ACC112 (cell line): Measurements from ENCODE around the gene SAMD14.

Experiments used
- H2AFZ ChIP-seq: fragments of 200-600 bp; sonication (generic); one replicate; pipeline ENCODE4 v1.6.0; 2017; ENCODE audit warnings: antibody characterized with exemption, low read length; ENCODE audit not compliant: unreplicated experiment
- H3K27ac ChIP-seq: fragments of 200-600 bp; sonication (generic); 2 replicates; pipeline ENCODE4 v1.5.1; 2014; ENCODE audit warnings: low read depth, mild to moderate bottlenecking, antibody characterized with exemption, low read length, moderate library complexity
- H3K27me3 ChIP-seq: fragments of 200-600 bp; sonication (generic); 2 replicates; pipeline ENCODE4 v1.6.1; 2014; ENCODE audit warnings: mild to moderate bottlenecking, antibody characterized with exemption, low read length, moderate library complexity, mixed read lengths; ENCODE audit not compliant: insufficient read depth
- H3K36me3 ChIP-seq: fragments of 200-600 bp; sonication (generic); 2 replicates; pipeline ENCODE4 v1.6.1; 2016; ENCODE audit warnings: mild to moderate bottlenecking, antibody characterized with exemption, low read length, moderate library complexity, mixed read lengths; ENCODE audit not compliant: insufficient read depth
- H3K4me1 ChIP-seq: fragments of 200-600 bp; sonication (generic); one replicate; pipeline ENCODE4 v1.6.1; 2016; ENCODE audit warnings: low read length, mixed read lengths; ENCODE audit not compliant: insufficient read depth, unreplicated experiment, control insufficient read depth
- H3K4me3 ChIP-seq: fragments of 200-600 bp; sonication (generic); 2 replicates; pipeline ENCODE4 v1.5.1; 2014; ENCODE audit warnings: mild to moderate bottlenecking, low read depth, low read length
- H3K79me2 ChIP-seq: fragments of 200-600 bp; sonication (generic); one replicate; pipeline ENCODE4 v1.6.0; 2016; ENCODE audit warnings: low read length; ENCODE audit not compliant: control insufficient read depth, unreplicated experiment, insufficient read depth

The SAMD14 gene

GRCh38 chr17:50129728-50130558 is at the start of gene SAMD14:
Gene SAMD14, minus strand, starts transcription at chr17:50130160. Its CDS starts 5,201 bp downstream, at chr17:50124959.
- Histone ChIP-seq H3K27ac (no peak within 1 kb of the TSS), H3K36me3 (no peaks in the 10 kb centered on the region), H3K27me3 (peaks cover 12% of the 10 kb centered on the region; the same call in 1 of the 2 replicates), H3K4me1 (peaks cover 34% of the 10 kb centered on the region), H3K79me2 (no peaks in the 10 kb centered on the region), H2AFZ (peak within 1 kb of the TSS; percentile 14), H3K4me3 (peak within 1 kb of the TSS; percentile 83)

GRCh38 chr17:50177983-50178834 is 48.2 kb upstream of the SAMD14 start:
- no peak overlapping the region for H2AFZ ChIP-seq

DNA sequence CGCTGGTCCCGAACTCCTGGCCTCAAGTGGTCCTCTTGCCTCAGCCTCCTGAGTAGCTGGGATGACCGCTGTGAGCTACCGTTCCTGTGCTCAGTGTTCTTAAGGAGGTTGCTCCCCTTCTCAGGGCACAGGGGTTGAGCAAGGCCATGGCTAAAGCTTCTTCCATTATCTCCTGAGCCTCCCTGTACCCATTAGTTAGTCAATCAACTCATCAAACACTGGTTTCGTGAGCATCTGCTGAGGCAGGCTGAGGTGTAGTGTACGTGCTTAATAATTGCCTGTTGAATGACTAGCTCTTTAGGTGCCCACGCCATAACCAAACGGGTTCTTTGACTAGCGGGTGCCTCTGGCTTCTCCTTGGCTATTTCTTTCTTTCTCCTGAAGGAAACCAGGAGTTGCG is 47.5 kb upstream of the SAMD14 start:
- H3K36me3 ChIP-seq = no peaks in the 10 kb centered on the region
- H3K4me1 ChIP-seq = peaks cover 42% of the 10 kb centered on the region
- peak overlapping the region; percentile 92 for H3K27ac ChIP-seq
- H3K4me3 ChIP-seq = no peak overlapping the region
- H2AFZ ChIP-seq = no peak overlapping the region
- no peaks in the 10 kb centered on the region for H3K79me2 ChIP-seq
- H3K27me3 ChIP-seq = no peaks in the 10 kb centered on the region

More at GRCh38 chr17:50177983-50178834, 48.2 kb upstream of the SAMD14 start:
- H3K4me3 ChIP-seq = no peak overlapping the region
- H3K27ac ChIP-seq = peak overlapping the region; percentile 92
- no peaks in the 10 kb centered on the region for H3K36me3 ChIP-seq
- H3K79me2 ChIP-seq = no peaks in the 10 kb centered on the region
- no peaks in the 10 kb centered on the region for H3K27me3 ChIP-seq
- peaks cover 38% of the 10 kb centered on the region for H3K4me1 ChIP-seq

GRCh38 chr17:50176559-50177357 is 46.8 kb upstream of the SAMD14 start:
- H3K27ac ChIP-seq = peak overlapping the region; percentile 92
- H3K27me3 ChIP-seq = no peaks in the 10 kb centered on the region
- H2AFZ ChIP-seq = no peak overlapping the region
- H3K4me1 ChIP-seq = peaks cover 42% of the 10 kb centered on the region
- no peak overlapping the region for H3K4me3 ChIP-seq
- no peaks in the 10 kb centered on the region for H3K79me2 ChIP-seq
- H3K36me3 ChIP-seq = no peaks in the 10 kb centered on the region

GRCh38 chr17:50175035-50175807 is 45.3 kb upstream of the SAMD14 start:
- H2AFZ ChIP-seq = no peak overlapping the region
- no peaks in the 10 kb centered on the region for H3K27me3 ChIP-seq
- peaks cover 42% of the 10 kb centered on the region for H3K4me1 ChIP-seq
- peak overlapping the region; percentile 31; the same call in 1 of the 2 replicates for H3K27ac ChIP-seq
- no peaks in the 10 kb centered on the region for H3K79me2 ChIP-seq
- H3K36me3 ChIP-seq = no peaks in the 10 kb centered on the region
- H3K4me3 ChIP-seq = no peak overlapping the region

GRCh38 chr17:50174444-50174843 is 44.5 kb upstream of the SAMD14 start:
- H2AFZ ChIP-seq = no peak overlapping the region
- H3K4me3 ChIP-seq = no peak overlapping the region
- H3K36me3 ChIP-seq = no peaks in the 10 kb centered on the region
- no peaks in the 10 kb centered on the region for H3K79me2 ChIP-seq
- no peaks in the 10 kb centered on the region for H3K27me3 ChIP-seq
- H3K4me1 ChIP-seq = peaks cover 45% of the 10 kb centered on the region
- 0 out of 2 replicates have a peak overlapping the region, but pooled peaks have one; percentile 82 for H3K27ac ChIP-seq

DNA sequence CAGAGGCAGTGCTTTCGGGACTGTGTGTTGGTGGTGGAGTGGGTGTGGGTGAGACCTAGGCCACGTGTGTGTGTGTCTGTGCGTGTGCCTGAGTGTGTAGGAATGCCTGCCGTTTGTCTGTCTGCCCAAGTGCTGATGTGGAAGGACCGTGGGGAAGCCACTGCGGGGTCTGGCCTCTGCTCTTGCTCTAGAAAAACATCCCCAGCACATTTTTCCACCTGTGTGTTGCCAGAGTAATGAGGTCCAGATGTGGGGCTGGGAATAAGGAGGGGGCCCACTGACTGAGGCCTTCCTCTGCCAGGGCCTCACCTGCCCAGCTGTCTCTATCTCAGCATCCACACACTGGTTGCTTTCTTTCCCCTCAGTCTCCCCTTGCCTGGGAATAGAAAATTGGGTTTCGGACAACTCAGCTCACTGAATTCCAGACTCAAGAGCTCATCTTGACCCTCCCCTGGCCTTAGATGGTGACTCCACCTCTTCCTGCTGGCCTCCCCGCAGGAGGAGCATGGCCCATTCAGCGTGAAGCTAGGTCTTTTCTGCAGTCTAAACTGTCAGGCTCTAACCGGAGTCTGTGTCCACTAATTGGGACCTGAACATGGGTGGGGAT is 43.5 kb upstream of the SAMD14 start:
- peak overlapping the region; percentile 39 for H2AFZ ChIP-seq
- H3K36me3 ChIP-seq = no peaks in the 10 kb centered on the region
- H3K27ac ChIP-seq = peak overlapping the region; percentile 82
- peaks cover 38% of the 10 kb centered on the region for H3K4me1 ChIP-seq
- no peaks in the 10 kb centered on the region for H3K27me3 ChIP-seq
- H3K79me2 ChIP-seq = no peaks in the 10 kb centered on the region
- H3K4me3 ChIP-seq = peak overlapping the region; percentile 0; the same call in 1 of the 2 replicates

DNA sequence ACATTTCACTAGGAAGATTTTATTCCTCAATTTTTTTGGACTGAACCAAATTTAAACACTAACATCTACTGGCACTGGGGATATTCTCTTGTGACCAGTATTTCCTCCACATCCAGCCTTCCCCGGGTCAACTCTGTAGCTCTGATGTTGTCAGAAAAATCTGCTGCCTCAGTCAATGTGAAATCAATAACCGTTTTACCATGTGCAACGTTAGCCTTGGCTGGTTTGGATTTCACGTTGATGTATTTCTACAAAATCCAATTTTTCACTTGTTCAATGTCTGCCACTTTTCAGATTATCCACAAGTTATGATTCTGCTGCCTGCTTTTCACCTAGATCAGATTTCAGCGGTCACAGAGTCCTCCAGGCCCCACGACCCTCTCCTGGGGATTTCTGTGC is 43.0 kb upstream of the SAMD14 start:
- H3K27ac ChIP-seq = peak overlapping the region; percentile 82
- peak overlapping the region; percentile 0; the same call in 1 of the 2 replicates for H3K4me3 ChIP-seq
- peaks cover 35% of the 10 kb centered on the region for H3K4me1 ChIP-seq
- no peaks in the 10 kb centered on the region for H3K27me3 ChIP-seq
- no peaks in the 10 kb centered on the region for H3K36me3 ChIP-seq
- H3K79me2 ChIP-seq = no peaks in the 10 kb centered on the region
- H2AFZ ChIP-seq = peak overlapping the region; percentile 10

DNA sequence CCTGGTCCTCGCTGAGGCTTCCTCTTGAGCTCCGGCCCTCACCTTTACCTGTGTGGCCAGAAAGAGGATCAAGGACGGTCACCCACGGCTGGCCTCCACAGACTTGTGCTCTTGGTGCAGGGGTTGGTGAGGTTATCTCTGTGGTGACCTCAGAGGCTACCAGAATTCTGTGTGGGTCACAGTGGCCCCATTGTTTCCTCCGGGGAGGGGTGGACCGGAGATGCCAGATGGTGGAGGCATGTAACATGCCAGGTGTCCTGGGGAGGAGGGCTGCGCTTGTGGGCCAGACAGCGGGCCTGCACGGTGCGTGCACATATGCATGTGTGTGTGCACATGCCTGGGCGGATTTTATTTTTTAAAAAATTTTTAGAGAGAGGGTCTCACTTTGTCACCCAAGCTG is 42.2 kb upstream of the SAMD14 start:
- peaks cover 27% of the 10 kb centered on the region for H3K4me1 ChIP-seq
- no peak overlapping the region for H3K4me3 ChIP-seq
- H3K27me3 ChIP-seq = no peaks in the 10 kb centered on the region
- no peak overlapping the region for H3K27ac ChIP-seq
- no peaks in the 10 kb centered on the region for H3K36me3 ChIP-seq
- no peak overlapping the region for H2AFZ ChIP-seq
- H3K79me2 ChIP-seq = no peaks in the 10 kb centered on the region
